Ovary (tissue), 9 donors: ENCODE data around the gene PTPRG. TPM values are rescaled to one million over a fixed set of nuclear protein-coding genes. Genes with fewer than 3 reads are reported as not detected.
A peak's percentile ranks its signal among the peaks of the same experiment; 100 is the strongest.

Experiments used
- DNase-seq, 5 donors: peaks; one replicate each; pipeline ENCODE4 v3.0.0-alpha.2; 2019 to 2020
- H3K27ac ChIP-seq, 2 donors: fragments of 200-600 bp; one replicate each; pipeline versions ENCODE4 v1.5.1 to v1.8.0; 2019 to 2022
- H3K27me3 ChIP-seq: fragments of 200-600 bp; one replicate; pipeline ENCODE4 v1.8.0; 2022
- H3K36me3 ChIP-seq: fragments of 200-600 bp; sonication (generic); one replicate; pipeline ENCODE4 v1.5.1; 2019
- H3K4me1 ChIP-seq: one replicate; pipeline ENCODE4 v1.8.1; 2013; ENCODE audit warnings: mild to moderate bottlenecking, moderate library complexity; ENCODE audit not compliant: insufficient read depth
- H3K4me3 ChIP-seq: fragments of 200-600 bp; sonication (generic); one replicate; pipeline ENCODE4 v1.5.1; 2017
- H3K9me3 ChIP-seq, 2 donors: fragments of 200-600 bp in 1 of 2; sonication (generic) in 1 of 2; one replicate each; pipeline versions ENCODE4 v1.5.1 to v1.8.1; 2013 to 2019; ENCODE audit warnings: mild to moderate bottlenecking in 1 of 2, moderate library complexity in 1 of 2
- CTCF ChIP-seq, 3 donors: fragments of 450-650 bp in 2 of 3; fragments of 200-600 bp in 1 of 3; IDR thresholded peaks; one replicate each; pipeline versions ENCODE4 v1.5.1 to v1.8.0; 2016 to 2022; ENCODE audit warnings: antibody characterized with exemption in 3 of 3, mild to moderate bottlenecking in 1 of 3
- EP300 ChIP-seq: sonication (generic); formaldehyde crosslinking; IDR thresholded peaks from one replicate; pipeline ENCODE4 v1.6.1; 2017; ENCODE audit warnings: antibody characterized with exemption
- POLR2A ChIP-seq: fragments of 450-650 bp; IDR thresholded peaks from one replicate; pipeline ENCODE4 v1.6.1; 2017; ENCODE audit warnings: antibody characterized with exemption, mild to moderate bottlenecking, moderate library complexity
- WGBS, 3 donors: extraction: QIAGEN DNeasy Blood & Tissue Kit in 1 of 3; methylation state at CpG; one replicate each; pipeline versions ENCODE4 v1.1.5 to v1.1.7; 2013 to 2017; 5-methylcytosine and 5-hydroxymethylcytosine counted together
- intact Hi-C, 4 donors: fragments of 100-400 bp; cut with DNase I; formaldehyde crosslinking; loops; one replicate each; pipeline versions ENCODE4 v1.11.0 to v1.15.1; 2022 to 2023
- polyA plus RNA-seq, 2 donors: library from polyadenylated mRNA; stranded (reverse); fragments of 200-250 nt in 1 of 2; fragments of 350-450 nt in 1 of 2; fragmentation: Illumina TruSeq in 1 of 2; extraction: RNeasy Lipid Tissue Mini Kit (QIAGEN cat#74804) in 1 of 2; gene quantifications; one replicate each; pipeline ENCODE4 v1.2.3, GENCODE V29; 2013 to 2014
- total RNA-seq, 7 donors: library from RNA; depleted of rRNA in 2 of 7; stranded (reverse); fragments of >200 nt in 2 of 7; fragmentation: NEBNext Ultra II Directional in 3 of 7; extraction: Animal tissue kit (Norgen Biotek cat#: 25700) in 3 of 7; gene quantifications; one replicate each; pipeline versions ENCODE4 v1.1.0 to v1.2.4, GENCODE V29; 2016 to 2023
- donor health status: DM: no; HTN: no; CAD: no; lungs with moderate emphysema.
- donor health status: DM: no; HTN: no; CAD: no.
- donor health status: Bipolar disorder and iron deficiency.
- donor health status: DM: yes; HTN: yes; CAD: no.
- donor health status: DM: no; HTN: no; CAD: no.
- donor health status: DM: yes; HTN: yes; CAD: no.

PTPRG gene
- total and polyA plus RNA-seq, 9 donors = 18.2 to 87.9 (median 47.7) TPM

DNA sequence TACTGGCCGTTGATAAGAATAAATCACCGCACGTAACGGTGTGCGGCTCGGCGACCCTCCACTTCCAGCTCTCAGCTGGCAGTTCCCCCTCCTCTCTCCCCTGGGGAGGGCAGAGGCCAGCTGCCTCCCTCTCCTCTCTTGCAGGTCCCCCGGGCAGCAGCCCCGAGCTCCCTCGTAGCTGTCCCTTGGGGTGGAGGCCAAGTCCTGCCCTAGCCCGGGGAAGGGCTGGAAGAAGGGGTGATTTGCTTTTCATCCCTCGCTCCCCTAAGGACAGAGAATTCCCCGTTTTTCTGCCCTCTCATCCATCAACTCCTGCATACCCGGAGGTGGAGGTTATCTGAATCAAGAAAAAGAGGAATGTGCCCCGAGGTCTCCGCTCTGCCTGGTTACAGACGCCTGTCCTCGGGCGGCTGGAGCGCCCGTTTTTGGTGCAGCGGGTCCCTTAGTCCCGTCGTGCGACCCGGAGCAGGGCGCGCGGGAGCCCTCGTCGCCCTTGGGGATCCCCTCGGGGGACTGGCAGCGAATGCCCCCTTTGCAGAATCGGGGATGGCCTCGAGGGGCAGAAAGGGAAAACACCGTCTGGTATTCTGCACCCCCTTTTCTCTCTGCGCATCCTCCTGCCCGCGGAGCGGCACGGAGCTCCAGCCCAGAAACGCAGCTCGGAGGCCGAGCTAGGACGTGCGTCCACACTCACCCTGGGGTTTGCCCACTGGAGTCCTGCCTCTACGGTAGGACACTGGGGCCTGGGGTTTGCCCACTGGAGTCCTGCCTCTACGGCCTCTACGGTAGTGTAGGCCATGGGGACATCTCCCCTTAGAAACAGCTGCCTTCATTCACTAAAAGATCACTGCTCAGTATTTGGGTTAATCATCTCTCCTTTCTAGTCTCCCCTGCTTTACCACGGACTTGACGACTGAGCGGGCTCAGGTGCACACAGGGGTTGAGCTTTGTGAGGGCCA is 2.2 kb downstream of the PTPRG start:
- peak; percentile 21 to 47 (median 30) for DNase-seq
- intact Hi-C loops = loop anchor here (5.0 to 10.0 kb wide), 6 partner anchors 169 to 624 kb away; no protein-coding TSS in a partner anchor

GRCh38 chr3:61564395-61565059 is 3.2 kb downstream of the PTPRG start:
- peak overlapping the region in 1 of 2 donors; percentile 52 for H3K27ac ChIP-seq
- intact Hi-C loops = loop anchor here (5.0 to 10.0 kb wide), 6 partner anchors 168 to 623 kb away; no protein-coding TSS in a partner anchor
- no peaks in the 10 kb centered on the region for H3K27me3 ChIP-seq
- peak; percentile 84 to 92 (median 89) for DNase-seq
- WGBS, 3 donors = 1 to 3% (median 1%) methylated on average over 33 to 40 of the region's 40 CpGs
- no peak for TF ChIP-seq EP300
- TF ChIP-seq CTCF (IDR thresholded peaks at IDR 0.05) = peak; percentile 81 to 85 (median 84)
- H3K9me3 ChIP-seq = no peaks in the 10 kb centered on the region
- no peaks in the 10 kb centered on the region for H3K4me1 ChIP-seq
- no peaks in the 10 kb centered on the region for H3K36me3 ChIP-seq
- H3K4me3 ChIP-seq = peak overlapping the region; percentile 62

More for the DNA sequence above, 2.2 kb downstream of the PTPRG start:
- Histone ChIP-seq H3K4me3 (peak overlapping the region; percentile 62), H3K27me3 (no peaks in the 10 kb centered on the region), H3K4me1 (no peaks in the 10 kb centered on the region), H3K36me3 (no peaks in the 10 kb centered on the region), H3K9me3 (no peaks in the 10 kb centered on the region), H3K27ac (peak overlapping the region in 1 of 2 donors; percentile 52)
- 1 to 2% (median 1%) methylated on average over 39 to 52 of the region's 52 CpGs for WGBS, 3 donors
- no peak for TF ChIP-seq POLR2A
- TF ChIP-seq EP300 = no peak
- TF ChIP-seq CTCF (IDR thresholded peaks at IDR 0.05) = no peak

- no peaks in the 10 kb centered on the region for H3K4me1 ChIP-seq
- no peak overlapping the region for H3K4me3 ChIP-seq
- no peak overlapping the region for H3K27ac ChIP-seq
- intact Hi-C loops = loop anchor here in 2 of 4 donors (10.0 kb wide), 2 partner anchors 379 to 619 kb away; no protein-coding TSS in a partner anchor
- H3K36me3 ChIP-seq = no peaks in the 10 kb centered on the region
- H3K27me3 ChIP-seq = no peaks in the 10 kb centered on the region
- 91 to 92% (median 92%) methylated on average over 4 of the region's 4 CpGs for WGBS, 3 donors
- no peaks in the 10 kb centered on the region for H3K9me3 ChIP-seq
- no peak for TF ChIP-seq CTCF (IDR thresholded peaks at IDR 0.05)
- no peak for TF ChIP-seq EP300
- TF ChIP-seq POLR2A = no peak
- DNase-seq = no peak
Observed at GRCh38 chr3:61565569-61565968, 4.2 kb downstream of the PTPRG start.

- H3K36me3 ChIP-seq = no peaks in the 10 kb centered on the region
- no peaks in the 10 kb centered on the region for H3K9me3 ChIP-seq
- H3K27me3 ChIP-seq = no peaks in the 10 kb centered on the region
- H3K4me3 ChIP-seq = no peak overlapping the region
- H3K27ac ChIP-seq = no peak overlapping the region
- DNase-seq = no peak
- WGBS, 3 donors = 97 to 100% (median 99%) methylated on average over 1 of the region's 1 CpG
- H3K4me1 ChIP-seq = no peaks in the 10 kb centered on the region
- no peak for TF ChIP-seq CTCF (IDR thresholded peaks at IDR 0.05)
- no peak for TF ChIP-seq POLR2A
- no peak for TF ChIP-seq EP300
- intact Hi-C loops = loop anchor here in 2 of 4 donors (10.0 kb wide), 2 partner anchors 377 to 617 kb away; no protein-coding TSS in a partner anchor
Observed at GRCh38 chr3:61568127-61568526, 6.8 kb downstream of the PTPRG start.
